ENCODE measurements around the gene PHKA2.
A peak's percentile ranks its signal among the peaks of the same experiment; 100 is the strongest.
"Not testable (repeated sequence)": the region's sequence is repeated elsewhere in the genome, so short reads cannot be mapped to it uniquely, and the experiment has no call there.

The PHKA2 gene
- 36.8 to 49.8 reads per million in 2 donors for total RNA-seq

- peak; percentile 3 to 53 (median 25) for DNase-seq
Observed at GRCh38 chrX:18983666-18984380, at the start of gene PHKA2. Gene PHKA2 (minus strand): TSS chrX:18984114. CDS start chrX:18983932, 182 bp downstream.

- DNase-seq: no peak
Observed at GRCh38 chrX:19030805-19031204, 46.9 kb upstream of the PHKA2 start.

GRCh38 chrX:19028560-19028959 is 44.6 kb upstream of the PHKA2 start:
- no peak for DNase-seq

GRCh38 chrX:19024366-19024765 is 40.5 kb upstream of the PHKA2 start:
- DNase-seq: no peak

- DNase-seq: no peak
Observed at GRCh38 chrX:19019996-19020395, 36.1 kb upstream of the PHKA2 start.

- no peak for DNase-seq
Observed at GRCh38 chrX:19017271-19017670, 33.4 kb upstream of the PHKA2 start.

GRCh38 chrX:19016614-19017013 is 32.7 kb upstream of the PHKA2 start:
- not testable (repeated sequence) for DNase-seq

- DNase-seq: no peak
Observed at GRCh38 chrX:19007868-19008267, 24.0 kb upstream of the PHKA2 start.

GRCh38 chrX:19007011-19007410 is 23.1 kb upstream of the PHKA2 start:
- DNase-seq: no peak

GRCh38 chrX:19005909-19006308 is 22.0 kb upstream of the PHKA2 start:
- DNase-seq: no peak

GRCh38 chrX:19003756-19004155 is 19.8 kb upstream of the PHKA2 start:
- no peak for DNase-seq

- no peak for DNase-seq
Observed at GRCh38 chrX:18998653-18999052, 14.7 kb upstream of the PHKA2 start.

- no peak for DNase-seq
Observed at GRCh38 chrX:18997916-18998315, 14.0 kb upstream of the PHKA2 start.

GRCh38 chrX:18996536-18996935 is 12.6 kb upstream of the PHKA2 start:
- no peak for DNase-seq

- no peak for DNase-seq
Observed at GRCh38 chrX:18995221-18995620, 11.3 kb upstream of the PHKA2 start.

GRCh38 chrX:18994713-18995112 is 10.8 kb upstream of the PHKA2 start:
- no peak for DNase-seq

GRCh38 chrX:18992829-18993228 is 8.9 kb upstream of the PHKA2 start:
- no peak for DNase-seq

- no peak for DNase-seq
Observed at GRCh38 chrX:18985186-18985435, 1.2 kb upstream of the PHKA2 start.

GRCh38 chrX:18984381-18985185 is 669 bp upstream of the PHKA2 start:
- DNase-seq: peak; percentile 76 to 90 (median 78)

GRCh38 chrX:18981124-18981807 is 2.6 kb downstream of the PHKA2 start:
- no peak for DNase-seq

GRCh38 chrX:18980262-18980661 is 3.7 kb downstream of the PHKA2 start:
- DNase-seq: not testable (repeated sequence)

GRCh38 chrX:18974993-18975392 is 8.9 kb downstream of the PHKA2 start:
- DNase-seq: no peak

- DNase-seq: no peak
Observed at GRCh38 chrX:18973527-18974192, 10.3 kb downstream of the PHKA2 start.

Measured in T-helper 2 cell (primary cell).